ENCODE measurements around the gene AMER2.

AMER2 gene

GRCh38 chr13:25175431-25175830 lies 3.3 kb upstream of the AMER2 start:
- no peak for DNase-seq (ENCODE audit: low spot score)
- no peak for TF ChIP-seq CTCF (IDR thresholded peaks at IDR 0.05; ENCODE audit: extremely low read depth, missing control alignments)

- TF ChIP-seq CTCF (IDR thresholded peaks at IDR 0.05; ENCODE audit: extremely low read depth, missing control alignments), result no peak
Observed at GRCh38 chr13:25175026-25175425, 2.9 kb upstream of the AMER2 start.

GRCh38 chr13:25174304-25174703 lies 2.2 kb upstream of the AMER2 start:
- no peak for TF ChIP-seq CTCF (IDR thresholded peaks at IDR 0.05; ENCODE audit: extremely low read depth, missing control alignments)
- DNase-seq (ENCODE audit: low spot score), result no peak

More at GRCh38 chr13:25175026-25175425, 2.9 kb upstream of the AMER2 start:
- no peak for DNase-seq (ENCODE audit: low spot score)

GRCh38 chr13:25172303-25172630 lies 179 bp upstream of the AMER2 start:
- no peak for TF ChIP-seq CTCF (IDR thresholded peaks at IDR 0.05; ENCODE audit: extremely low read depth, missing control alignments)
- no peak for DNase-seq (ENCODE audit: low spot score)

GRCh38 chr13:25171170-25171516 lies 945 bp downstream of the AMER2 start:
- no peak for DNase-seq (ENCODE audit: low spot score)
- no peak for TF ChIP-seq CTCF (IDR thresholded peaks at IDR 0.05; ENCODE audit: extremely low read depth, missing control alignments)

GRCh38 chr13:25170554-25171111 lies 1.5 kb downstream of the AMER2 start:
- peak; percentile 47 for DNase-seq (ENCODE audit: low spot score)
- no peak for TF ChIP-seq CTCF (IDR thresholded peaks at IDR 0.05; ENCODE audit: extremely low read depth, missing control alignments)

- no peak for DNase-seq (ENCODE audit: low spot score)
- no peak for TF ChIP-seq CTCF (IDR thresholded peaks at IDR 0.05; ENCODE audit: extremely low read depth, missing control alignments)
Observed at GRCh38 chr13:25169951-25170553, 2.0 kb downstream of the AMER2 start.
